HepG2 (cell line): ENCODE measurements around the gene SMAD1. TPM values are rescaled to one million over a fixed set of nuclear protein-coding genes. Genes with fewer than 3 reads are reported as not detected.

Source experiments
- ATAC-seq: fragments of 200-7000 bp; cut with Tn5 transposase; 3 replicates; pipeline ENCODE4 v1.9.1; 2020; ENCODE audit warnings: mild to moderate bottlenecking, moderate library complexity
- BruUV-seq: library from RNA; stranded (reverse); fragments of 400-500 nt; replicated peaks from 2 replicates; lab custom pipeline; 2021; lab: Mats Ljungman, UMichigan
- CTCF ChIA-PET: fragments of 300-600 bp; formaldehyde crosslinking; extraction: SDS; loops from one replicate; lab custom pipeline; 2021; ENCODE audit warnings: low total read pairs, inconsistent platforms, low intra/inter-chr PET ratio; lab: Yijun Ruan, JAX
- POLR2A ChIA-PET: fragments of 350-600 bp; sonication (Branson Sonifier 250); formaldehyde crosslinking; loops from one replicate; lab custom pipeline; 2020; ENCODE audit warnings: antibody characterized with exemption, inconsistent platforms; lab: Yijun Ruan, JAX
- DNase-seq: peaks from one replicate; pipeline ENCODE4 v3.0.0-alpha.2; 2015; ENCODE audit warnings: low spot score
- FAIRE-seq: peaks from 3 replicates; lab custom pipeline; 2011; peaks lifted over from hg19 to GRCh38; lab: Jason Lieb, UNC
- H2AFZ ChIP-seq: one replicate; pipeline ENCODE4 v1.6.1; 2011; ENCODE audit warnings: low read length, inconsistent platforms
- H3K27ac ChIP-seq: fragments of 300-600 bp; 3 replicates; pipeline ENCODE4 v1.8.0; 2011; ENCODE audit warnings: mixed run types, mild to moderate bottlenecking, mixed read lengths, low read length, inconsistent platforms; ENCODE audit not compliant: insufficient read depth; ENCODE audit errors: extremely low read length
- H3K27me3 ChIP-seq, 2 experiments: fragments of 200-600 bp in 1 of 2; 2 replicates in 1 of 2; 3 replicates in 1 of 2; pipeline versions ENCODE4 v1.6.0 to v1.8.0; 2011; ENCODE audit warnings: low read length in 2 of 2, mild to moderate bottlenecking in 2 of 2, moderate library complexity in 2 of 2, inconsistent platforms in 1 of 2; ENCODE audit not compliant: insufficient read depth in 2 of 2, control insufficient read depth in 1 of 2
- H3K36me3 ChIP-seq, 2 experiments: fragments of 200-600 bp in 1 of 2; replicated peaks in 1 of 2; 2 replicates in 1 of 2; 3 replicates in 1 of 2; pipeline versions ENCODE4 v1.5.1 to v1.8.0; 2011; ENCODE audit warnings: low read length in 2 of 2, inconsistent platforms in 1 of 2; ENCODE audit not compliant: insufficient read depth in 2 of 2, control insufficient read depth in 1 of 2
- H3K4me1 ChIP-seq: 2 replicates; pipeline ENCODE4 v1.5.1; 2012; ENCODE audit warnings: low read length, inconsistent platforms; ENCODE audit not compliant: insufficient read depth
- H3K4me2 ChIP-seq: 2 replicates; pipeline ENCODE4 v1.6.0; 2011; ENCODE audit warnings: low read depth, low read length, inconsistent platforms
- H3K4me3 ChIP-seq, 3 experiments: fragments of 200-600 bp in 1 of 3; sonication (generic), shearing (Covaris generic) in 1 of 3; replicated peaks in 1 of 3; 2 replicates each; pipeline ENCODE4 v1.5.1; 2011 to 2016; ENCODE audit warnings: low read length in 3 of 3, inconsistent platforms in 2 of 3, low read depth in 2 of 3, mild to moderate bottlenecking in 2 of 3, control low read depth in 1 of 3, mixed read lengths in 1 of 3; ENCODE audit not compliant: insufficient read depth in 1 of 3
- H3K79me2 ChIP-seq: one replicate; pipeline ENCODE4 v1.6.1; 2011; ENCODE audit warnings: low read length, inconsistent platforms; ENCODE audit not compliant: insufficient read depth
- H3K9ac ChIP-seq: 2 replicates; pipeline ENCODE4 v1.6.0; 2011; ENCODE audit warnings: mild to moderate bottlenecking, low read depth, low read length, inconsistent platforms; ENCODE audit not compliant: insufficient read depth
- H3K9me3 ChIP-seq: 2 replicates; pipeline ENCODE4 v1.5.1; 2012; ENCODE audit warnings: mild to moderate bottlenecking, low read length
- H4K20me1 ChIP-seq: 2 replicates; pipeline ENCODE4 v1.6.0; 2011; ENCODE audit warnings: inconsistent platforms, mild to moderate bottlenecking, low read length, moderate library complexity; ENCODE audit not compliant: insufficient read depth
- AGO2 ChIP-seq: fragments of 200-400 bp; formaldehyde crosslinking; optimal IDR thresholded peaks from 2 replicates; pipeline ENCODE3; 2017; ENCODE audit warnings: mild to moderate bottlenecking, low read depth, low read length, moderate library complexity
- ATF7 ChIP-seq, 2 experiments: fragments of 450-650 bp in 1 of 2; sonication (generic) in 1 of 2; formaldehyde crosslinking in 1 of 2; IDR thresholded peaks; 2 replicates each; pipeline versions ENCODE4 v1.4.0 to v1.6.1; 2016 to 2020; ENCODE audit warnings: antibody characterized with exemption in 1 of 2, mild to moderate bottlenecking in 1 of 2, missing genetic modification reagents in 1 of 2
- BRD4 ChIP-seq: sonication (generic); formaldehyde crosslinking; IDR thresholded peaks from 2 replicates; pipeline ENCODE4 v1.4.0; 2020; ENCODE audit warnings: missing genetic modification reagents
- CEBPB ChIP-seq: IDR thresholded peaks from 2 replicates; pipeline ENCODE4 v1.6.1; 2011; ENCODE audit warnings: low read depth, low read length, improper control_type of control experiment, borderline replicate concordance
- GTF3A ChIP-seq: sonication (generic); formaldehyde crosslinking; conservative IDR thresholded peaks from 2 replicates; pipeline ENCODE4 v1.4.0; 2020; ENCODE audit warnings: mild to moderate bottlenecking, missing genetic modification reagents
- HIVEP1 ChIP-seq: sonication (generic); formaldehyde crosslinking; IDR thresholded peaks from 2 replicates; pipeline ENCODE4 v1.4.0; 2020; ENCODE audit warnings: mild to moderate bottlenecking, missing genetic modification reagents
- IKZF1 ChIP-seq: fragments of 450-650 bp; IDR thresholded peaks from 2 replicates; pipeline ENCODE4 v1.7.1; 2016
- KLF16 ChIP-seq, 2 experiments: sonication (generic) in 1 of 2; formaldehyde crosslinking in 1 of 2; IDR thresholded peaks; 2 replicates each; pipeline versions ENCODE4 v1.6.1 to v1.8.0; 2016 to 2023; ENCODE audit warnings: missing genetic modification reagents in 2 of 2, missing compliant biosample characterization in 1 of 2
- KLF9 ChIP-seq: IDR thresholded peaks from 2 replicates; pipeline ENCODE4 v1.6.1; 2016; ENCODE audit warnings: low read depth
- SMC3 ChIP-seq: IDR thresholded peaks from 2 replicates; pipeline ENCODE4 v1.6.1; 2011; ENCODE audit warnings: low read length, improper control_type of control experiment
- TBX2 ChIP-seq: sonication (generic); formaldehyde crosslinking; IDR thresholded peaks from 2 replicates; pipeline ENCODE4 v1.5.0; 2020; ENCODE audit warnings: missing genetic modification reagents, mild to moderate bottlenecking, borderline replicate concordance
- TOPORS ChIP-seq: sonication (generic); formaldehyde crosslinking; IDR thresholded peaks from 2 replicates; pipeline ENCODE4 v1.8.0; 2023; ENCODE audit warnings: mild to moderate bottlenecking, missing genetic modification reagents
- ZBTB7A ChIP-seq: sonication (generic); formaldehyde crosslinking; IDR thresholded peaks from 2 replicates; pipeline ENCODE4 v1.8.0; 2022; ENCODE audit warnings: mild to moderate bottlenecking, missing genetic modification reagents
- ZFP37 ChIP-seq: sonication (generic); formaldehyde crosslinking; IDR thresholded peaks from 2 replicates; pipeline ENCODE4 v1.4.0; 2020; ENCODE audit warnings: missing genetic modification reagents, borderline replicate concordance
- ZNF34 ChIP-seq: sonication (generic); formaldehyde crosslinking; IDR thresholded peaks from 2 replicates; pipeline ENCODE4 v1.4.0; 2020; ENCODE audit warnings: mild to moderate bottlenecking, missing genetic modification reagents, borderline replicate concordance
- ZNF350 ChIP-seq: sonication (generic); formaldehyde crosslinking; IDR thresholded peaks from 2 replicates; pipeline ENCODE4 v1.4.0; 2020; ENCODE audit warnings: mild to moderate bottlenecking, low read depth, missing genetic modification reagents, borderline replicate concordance
- ZNF761 ChIP-seq: sonication (generic); formaldehyde crosslinking; conservative IDR thresholded peaks from 2 replicates; pipeline ENCODE4 v1.4.0; 2020; ENCODE audit warnings: mild to moderate bottlenecking, missing genetic modification reagents
- ZNF841 ChIP-seq: sonication (generic); formaldehyde crosslinking; IDR thresholded peaks from 2 replicates; pipeline ENCODE4 v1.8.1; 2023; ENCODE audit warnings: missing genetic modification reagents, borderline replicate concordance
- ZSCAN9 ChIP-seq: IDR thresholded peaks from 2 replicates; pipeline ENCODE4 v1.6.1; 2016; ENCODE audit warnings: borderline replicate concordance
- WGBS: methylation state at CpG from one replicate; pipeline ENCODE4 v1.1.6; 2017; ENCODE audit warnings: low lambda C conversion rate; 5-methylcytosine and 5-hydroxymethylcytosine counted together
- in situ Hi-C: cut with HindIII; loops from 2 replicates; pipeline ENCODE4 v1.10.0; 2017; ENCODE audit warnings: low pct_unique_long_range_greater_than_20kb; ENCODE audit not compliant: extremely low pct_ligation_motif_present
- intact Hi-C: fragments of 100-400 bp; cut with micrococcal nuclease; formaldehyde crosslinking; loops from one replicate; pipeline ENCODE4 v1.10.0; 2022; ENCODE audit not compliant: unreplicated experiment
- polyA plus RNA-seq, 8 experiments: library from polyadenylated mRNA; depleted of rRNA in 3 of 8; stranded (reverse) in 7 of 8; unstranded in 1 of 8; fragments of >200 nt; fragmentation: Illumina TruSeq in 4 of 8; extraction: Trizol in 4 of 8; gene quantifications; 2 replicates each; pipeline versions ENCODE4 v1.2.1 to v1.2.3, GENCODE V29; 2011 to 2016; ENCODE audit warnings: low read depth in 4 of 8, missing spikeins in 1 of 8, mixed read lengths in 1 of 8; ENCODE audit not compliant: insufficient read depth in 1 of 8
- total RNA-seq, 5 experiments: library from RNA; depleted of rRNA; stranded (reverse); fragments of >200 nt; fragmentation: Illumina TruSeq; extraction: Trizol; gene quantifications; 2 replicates each; pipeline ENCODE4 v1.2.3, GENCODE V29; 2016; ENCODE audit warnings: low read depth in 1 of 5
- TF ChIP-seq, protein P1 (sequence below): sonication (generic); formaldehyde crosslinking; IDR thresholded peaks from 2 replicates; pipeline ENCODE4 v1.8.1; 2023; ENCODE audit warnings: missing genetic modification reagents, inconsistent platforms, borderline replicate concordance
- TF ChIP-seq, protein P2 (sequence below): sonication (generic); formaldehyde crosslinking; IDR thresholded peaks from 2 replicates; pipeline ENCODE4 v1.4.0; 2020; ENCODE audit warnings: missing genetic modification reagents

The SMAD1 gene
- total and polyA plus RNA-seq, 2 of the 13 experiments (the other 11 are each of a cell fraction or from before 2014, with no cell fraction given): 12.7 to 16.6 TPM

DNA sequence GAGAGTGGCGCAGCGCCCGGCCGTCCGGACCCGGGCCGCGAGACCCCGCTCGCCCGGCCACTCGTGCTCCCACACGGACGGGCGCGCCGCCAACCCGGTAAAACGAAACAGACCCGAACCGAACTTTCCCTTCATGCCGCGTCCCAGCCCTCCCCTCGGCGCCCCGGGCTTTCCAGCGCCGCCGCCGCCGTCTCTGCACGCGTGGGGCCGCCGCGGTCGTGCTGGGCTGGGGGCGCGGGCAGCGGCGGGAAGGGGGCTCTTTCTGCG, 222 bp downstream of the SMAD1 start:
- ATAC-seq (peak; percentile 35), DNase-seq (no peak), FAIRE-seq (no peak)
- H2AFZ ChIP-seq: no peak overlapping the region
- peak overlapping the region; percentile 89 for H3K27ac ChIP-seq
- H3K4me3 ChIP-seq: peak overlapping the region; percentile 81 to 83 (median 82)
- H4K20me1 ChIP-seq: no peaks in the 10 kb centered on the region
- H3K36me3 ChIP-seq: no peaks in the 10 kb centered on the region
- BruUV-seq: no TSS peak
- H3K9ac ChIP-seq: peak overlapping the region; percentile 86
- in situ Hi-C loops (no loop called here), intact Hi-C loops (loop anchor here (2.0 to 5.0 kb wide), 5 partner anchors 17 to 300 kb away; partner anchors contain the start of genes MMAA and OTUD4)
- CTCF ChIA-PET: no interaction called here
- H3K4me1 ChIP-seq: peaks cover 41% of the 10 kb centered on the region
- 3% methylated on average over 6 of the region's 42 CpGs for WGBS
- H3K4me2 ChIP-seq: peak overlapping the region; percentile 95
- POLR2A ChIA-PET: no interaction called here
- H3K79me2 ChIP-seq: peaks cover 32% of the 10 kb centered on the region
- H3K9me3 ChIP-seq: no peaks in the 10 kb centered on the region
- H3K27me3 ChIP-seq: no peaks in the 10 kb centered on the region; a peak in 1 of 5 replicates
- TF ChIP-seq KLF9 (CRISPR knock-in tag) (no peak), ZNF350 (CRISPR knock-in tag) (no peak), TOPORS (CRISPR knock-in tag) (no peak), ZSCAN9 (CRISPR knock-in tag) (no peak), ZNF841 (CRISPR knock-in tag) (0 out of 2 replicates have a peak, but pooled peaks have one; percentile 52), BRD4 (CRISPR knock-in tag) (no peak), SMC3 (no peak), ZNF761 (CRISPR knock-in tag) (no peak), CEBPB (no peak), TBX2 (CRISPR knock-in tag) (no peak), GTF3A (no peak), HIVEP1 (CRISPR knock-in tag) (no peak), KLF16 (CRISPR knock-in tag; IDR thresholded peaks at IDR 0.05) (no peak), ZFP37 (CRISPR knock-in tag) (no peak), IKZF1 (no peak), ZBTB7A (CRISPR knock-in tag) (no peak), ATF7 (IDR thresholded peaks at IDR 0.05) (no peak), ATF7 (CRISPR knock-in tag; IDR thresholded peaks at IDR 0.05) (no peak), ZNF34 (no peak), AGO2 (peak; percentile 58)
- TF ChIP-seq, protein P1, sequence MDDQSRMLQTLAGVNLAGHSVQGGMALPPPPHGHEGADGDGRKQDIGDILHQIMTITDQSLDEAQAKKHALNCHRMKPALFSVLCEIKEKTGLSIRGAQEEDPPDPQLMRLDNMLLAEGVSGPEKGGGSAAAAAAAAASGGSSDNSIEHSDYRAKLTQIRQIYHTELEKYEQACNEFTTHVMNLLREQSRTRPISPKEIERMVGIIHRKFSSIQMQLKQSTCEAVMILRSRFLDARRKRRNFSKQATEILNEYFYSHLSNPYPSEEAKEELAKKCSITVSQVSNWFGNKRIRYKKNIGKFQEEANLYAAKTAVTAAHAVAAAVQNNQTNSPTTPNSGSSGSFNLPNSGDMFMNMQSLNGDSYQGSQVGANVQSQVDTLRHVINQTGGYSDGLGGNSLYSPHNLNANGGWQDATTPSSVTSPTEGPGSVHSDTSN: no peak
- TF ChIP-seq, protein P2, sequence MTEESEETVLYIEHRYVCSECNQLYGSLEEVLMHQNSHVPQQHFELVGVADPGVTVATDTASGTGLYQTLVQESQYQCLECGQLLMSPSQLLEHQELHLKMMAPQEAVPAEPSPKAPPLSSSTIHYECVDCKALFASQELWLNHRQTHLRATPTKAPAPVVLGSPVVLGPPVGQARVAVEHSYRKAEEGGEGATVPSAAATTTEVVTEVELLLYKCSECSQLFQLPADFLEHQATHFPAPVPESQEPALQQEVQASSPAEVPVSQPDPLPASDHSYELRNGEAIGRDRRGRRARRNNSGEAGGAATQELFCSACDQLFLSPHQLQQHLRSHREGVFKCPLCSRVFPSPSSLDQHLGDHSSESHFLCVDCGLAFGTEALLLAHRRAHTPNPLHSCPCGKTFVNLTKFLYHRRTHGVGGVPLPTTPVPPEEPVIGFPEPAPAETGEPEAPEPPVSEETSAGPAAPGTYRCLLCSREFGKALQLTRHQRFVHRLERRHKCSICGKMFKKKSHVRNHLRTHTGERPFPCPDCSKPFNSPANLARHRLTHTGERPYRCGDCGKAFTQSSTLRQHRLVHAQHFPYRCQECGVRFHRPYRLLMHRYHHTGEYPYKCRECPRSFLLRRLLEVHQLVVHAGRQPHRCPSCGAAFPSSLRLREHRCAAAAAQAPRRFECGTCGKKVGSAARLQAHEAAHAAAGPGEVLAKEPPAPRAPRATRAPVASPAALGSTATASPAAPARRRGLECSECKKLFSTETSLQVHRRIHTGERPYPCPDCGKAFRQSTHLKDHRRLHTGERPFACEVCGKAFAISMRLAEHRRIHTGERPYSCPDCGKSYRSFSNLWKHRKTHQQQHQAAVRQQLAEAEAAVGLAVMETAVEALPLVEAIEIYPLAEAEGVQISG (CRISPR knock-in tag): 0 out of 2 replicates have a peak, but pooled peaks have one; percentile 8
